ENCODE measurements around the gene TWIST2.

- TF ChIP-seq CTCF (IDR thresholded peaks at IDR 0.05): no peak
- TF ChIP-seq POLR2A (IDR thresholded peaks at IDR 0.05): no peak
Measured at GRCh38 chr2:238841542-238842164, 6.2 kb upstream of the TWIST2 start.
